Endothelial cell (in vitro differentiated cells): ENCODE data around the gene PHF1. TPM values are rescaled to one million over a fixed set of nuclear protein-coding genes. Genes with fewer than 3 reads are reported as not detected.

Source experiments
- DNase-seq: peaks from one replicate; pipeline ENCODE4 v3.0.0; 2021; ENCODE audit warnings: low spot score
- H3K27ac Mint-ChIP-seq: one replicate; pipeline ENCODE4 v1.8.0; 2021; ENCODE audit warnings: mixed read lengths, inconsistent platforms; ENCODE audit not compliant: unreplicated experiment
- H3K27me3 Mint-ChIP-seq: one replicate; pipeline ENCODE4 v1.8.0; 2021; ENCODE audit warnings: mild to moderate bottlenecking, moderate library complexity, mixed read lengths, inconsistent platforms; ENCODE audit not compliant: unreplicated experiment
- H3K36me3 Mint-ChIP-seq: one replicate; pipeline ENCODE4 v1.8.0; 2021; ENCODE audit warnings: mild to moderate bottlenecking, low read depth, mixed read lengths, inconsistent platforms; ENCODE audit not compliant: unreplicated experiment
- H3K4me1 Mint-ChIP-seq: one replicate; pipeline ENCODE4 v1.8.0; 2021; ENCODE audit warnings: mild to moderate bottlenecking, mixed read lengths, inconsistent platforms; ENCODE audit not compliant: unreplicated experiment
- H3K4me3 Mint-ChIP-seq: one replicate; pipeline ENCODE4 v1.8.0; 2021; ENCODE audit warnings: mild to moderate bottlenecking, mixed read lengths, inconsistent platforms; ENCODE audit not compliant: unreplicated experiment
- H3K9me3 Mint-ChIP-seq: one replicate; pipeline ENCODE4 v1.8.0; 2021; ENCODE audit warnings: mixed read lengths, inconsistent platforms; ENCODE audit not compliant: unreplicated experiment
- CTCF ChIP-seq: fragments of 200-600 bp; sonication (generic); IDR thresholded peaks from one replicate; pipeline ENCODE4 v1.5.0; 2021; ENCODE audit warnings: antibody characterized with exemption; ENCODE audit not compliant: unreplicated experiment
- total RNA-seq: library from RNA; stranded (reverse); fragmentation: NEBNext Ultra II Directional; extraction: Animal tissue kit (Norgen Biotek cat#: 25700); gene quantifications from one replicate; pipeline ENCODE4 v1.2.1, GENCODE V29; 2021; ENCODE audit not compliant: unreplicated experiment

Gene PHF1
- total RNA-seq, 1 donor from 2014 or later, result 60.0 TPM

- peaks cover 2% of the 10 kb centered on the region for H3K27me3 Mint-ChIP-seq
- H3K4me1 Mint-ChIP-seq, result no peaks in the 10 kb centered on the region
- H3K27ac Mint-ChIP-seq, result no peak overlapping the region
- H3K9me3 Mint-ChIP-seq, result no peaks in the 10 kb centered on the region
- TF ChIP-seq CTCF, result no peak
- DNase-seq, result no peak
- H3K36me3 Mint-ChIP-seq, result no peaks in the 10 kb centered on the region
- H3K4me3 Mint-ChIP-seq, result no peak overlapping the region
Observed at GRCh38 chr6:33380272-33380981, 30.4 kb upstream of the PHF1 start.

- TF ChIP-seq CTCF, result no peak
- peaks cover 2% of the 10 kb centered on the region for H3K27me3 Mint-ChIP-seq
- DNase-seq, result no peak
- H3K4me1 Mint-ChIP-seq, result no peaks in the 10 kb centered on the region
- no peaks in the 10 kb centered on the region for H3K36me3 Mint-ChIP-seq
- no peak overlapping the region for H3K27ac Mint-ChIP-seq
- H3K4me3 Mint-ChIP-seq, result no peak overlapping the region
- no peaks in the 10 kb centered on the region for H3K9me3 Mint-ChIP-seq
Observed at GRCh38 chr6:33383427-33384185, 27.2 kb upstream of the PHF1 start.

DNA sequence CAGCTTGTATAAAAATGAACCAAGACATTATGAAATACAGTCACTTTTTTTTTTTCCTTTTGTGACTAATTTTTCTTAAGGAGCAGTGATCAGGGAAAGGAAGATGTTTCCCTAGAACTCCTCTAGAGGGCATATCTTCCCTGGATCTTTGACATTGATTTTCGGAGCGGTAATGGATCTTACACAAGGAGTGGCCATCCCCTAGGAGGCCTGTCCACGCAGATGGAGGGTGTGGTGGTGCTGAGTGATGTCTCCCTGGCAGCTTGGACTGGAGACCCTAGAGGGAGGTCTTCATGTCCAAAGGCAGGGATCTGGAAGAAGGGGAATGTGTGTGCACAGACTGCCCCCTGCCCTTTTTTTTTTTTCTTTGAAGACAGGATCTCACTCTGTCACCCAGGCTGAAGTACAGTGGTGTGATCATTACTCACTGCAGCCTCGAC, 26.2 kb upstream of the PHF1 start:
- peaks cover 2% of the 10 kb centered on the region for H3K27me3 Mint-ChIP-seq
- H3K36me3 Mint-ChIP-seq, result no peaks in the 10 kb centered on the region
- H3K4me3 Mint-ChIP-seq, result no peak overlapping the region
- TF ChIP-seq CTCF, result peak; percentile 25
- no peak overlapping the region for H3K27ac Mint-ChIP-seq
- H3K4me1 Mint-ChIP-seq, result no peaks in the 10 kb centered on the region
- DNase-seq, result no peak
- no peaks in the 10 kb centered on the region for H3K9me3 Mint-ChIP-seq

DNA sequence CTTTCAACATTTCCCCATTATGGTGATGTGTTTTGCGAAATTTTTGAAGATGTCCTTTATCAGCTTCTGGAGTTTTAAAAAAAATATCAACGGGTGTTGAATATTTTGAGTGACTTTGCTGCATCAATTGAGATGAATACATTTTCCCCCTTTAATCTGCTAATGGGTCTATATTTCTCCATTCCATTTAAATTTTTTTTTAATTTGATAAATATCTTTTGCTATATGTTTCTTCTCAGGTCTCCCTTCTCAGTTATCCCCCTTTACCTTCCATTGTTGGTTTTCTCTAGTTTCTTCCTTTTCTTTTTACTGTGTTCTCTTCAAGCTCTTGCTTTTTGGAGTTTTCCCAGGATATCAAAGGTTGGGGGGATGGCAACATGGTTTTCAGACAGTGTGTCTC, 20.6 kb upstream of the PHF1 start:
- Mint-ChIP-seq H3K9me3 (no peaks in the 10 kb centered on the region), H3K36me3 (no peaks in the 10 kb centered on the region), H3K27ac (no peak overlapping the region), H3K4me1 (peaks cover 18% of the 10 kb centered on the region), H3K4me3 (no peak overlapping the region), H3K27me3 (peaks cover 8% of the 10 kb centered on the region)
- TF ChIP-seq CTCF, result no peak
- no peak for DNase-seq

DNA sequence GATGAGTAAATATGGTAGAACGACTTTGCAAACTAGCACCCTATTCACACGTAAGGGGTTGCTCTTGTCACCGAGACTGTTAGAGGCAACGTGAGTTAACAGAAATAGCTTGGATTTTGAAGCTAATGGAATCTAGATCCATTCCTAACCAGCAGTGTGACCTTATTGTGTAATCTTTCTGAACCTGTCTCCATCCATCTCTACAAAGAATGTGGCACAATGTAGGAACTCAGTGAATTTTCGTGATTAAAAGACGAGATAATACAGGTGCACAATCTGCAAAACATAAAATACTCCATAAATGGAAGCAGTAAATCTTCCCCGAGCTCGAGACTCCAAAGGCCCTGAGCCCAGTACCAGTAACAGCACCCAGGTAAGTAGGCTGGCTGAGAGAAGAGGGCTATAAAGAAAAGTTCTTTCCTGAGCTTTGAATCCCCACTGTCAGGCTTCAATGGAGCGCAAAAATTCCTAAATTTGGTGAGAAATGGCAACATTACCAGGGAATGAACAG, 20.0 kb upstream of the PHF1 start:
- DNase-seq, result no peak
- TF ChIP-seq CTCF, result no peak
- peak overlapping the region; percentile 71 for H3K27ac Mint-ChIP-seq
- H3K4me3 Mint-ChIP-seq, result peak overlapping the region; percentile 95
- no peaks in the 10 kb centered on the region for H3K9me3 Mint-ChIP-seq
- H3K27me3 Mint-ChIP-seq, result peaks cover 8% of the 10 kb centered on the region
- H3K36me3 Mint-ChIP-seq, result no peaks in the 10 kb centered on the region
- peaks cover 18% of the 10 kb centered on the region for H3K4me1 Mint-ChIP-seq
